NB4 (cell line): ENCODE results near the gene GPR158.

Experiments used
- TF ChIP-seq, protein P1 (sequence below): IDR thresholded peaks from 2 replicates; pipeline ENCODE4 v1.6.1; 2011; ENCODE audit warnings: low read depth, low read length
- TF ChIP-seq, protein P2 (sequence below): IDR thresholded peaks from one replicate; pipeline ENCODE4 v1.5.1; 2012; ENCODE audit warnings: low read depth, low read length

GRCh38 chr10:25383686-25384085, 208.9 kb downstream of the GPR158 start:
- TF ChIP-seq, protein P1, sequence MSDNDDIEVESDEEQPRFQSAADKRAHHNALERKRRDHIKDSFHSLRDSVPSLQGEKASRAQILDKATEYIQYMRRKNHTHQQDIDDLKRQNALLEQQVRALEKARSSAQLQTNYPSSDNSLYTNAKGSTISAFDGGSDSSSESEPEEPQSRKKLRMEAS, result no peak
- TF ChIP-seq, protein P2, sequence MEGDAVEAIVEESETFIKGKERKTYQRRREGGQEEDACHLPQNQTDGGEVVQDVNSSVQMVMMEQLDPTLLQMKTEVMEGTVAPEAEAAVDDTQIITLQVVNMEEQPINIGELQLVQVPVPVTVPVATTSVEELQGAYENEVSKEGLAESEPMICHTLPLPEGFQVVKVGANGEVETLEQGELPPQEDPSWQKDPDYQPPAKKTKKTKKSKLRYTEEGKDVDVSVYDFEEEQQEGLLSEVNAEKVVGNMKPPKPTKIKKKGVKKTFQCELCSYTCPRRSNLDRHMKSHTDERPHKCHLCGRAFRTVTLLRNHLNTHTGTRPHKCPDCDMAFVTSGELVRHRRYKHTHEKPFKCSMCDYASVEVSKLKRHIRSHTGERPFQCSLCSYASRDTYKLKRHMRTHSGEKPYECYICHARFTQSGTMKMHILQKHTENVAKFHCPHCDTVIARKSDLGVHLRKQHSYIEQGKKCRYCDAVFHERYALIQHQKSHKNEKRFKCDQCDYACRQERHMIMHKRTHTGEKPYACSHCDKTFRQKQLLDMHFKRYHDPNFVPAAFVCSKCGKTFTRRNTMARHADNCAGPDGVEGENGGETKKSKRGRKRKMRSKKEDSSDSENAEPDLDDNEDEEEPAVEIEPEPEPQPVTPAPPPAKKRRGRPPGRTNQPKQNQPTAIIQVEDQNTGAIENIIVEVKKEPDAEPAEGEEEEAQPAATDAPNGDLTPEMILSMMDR, result no peak
